Measurements from ENCODE around the gene JPH3.

DNA sequence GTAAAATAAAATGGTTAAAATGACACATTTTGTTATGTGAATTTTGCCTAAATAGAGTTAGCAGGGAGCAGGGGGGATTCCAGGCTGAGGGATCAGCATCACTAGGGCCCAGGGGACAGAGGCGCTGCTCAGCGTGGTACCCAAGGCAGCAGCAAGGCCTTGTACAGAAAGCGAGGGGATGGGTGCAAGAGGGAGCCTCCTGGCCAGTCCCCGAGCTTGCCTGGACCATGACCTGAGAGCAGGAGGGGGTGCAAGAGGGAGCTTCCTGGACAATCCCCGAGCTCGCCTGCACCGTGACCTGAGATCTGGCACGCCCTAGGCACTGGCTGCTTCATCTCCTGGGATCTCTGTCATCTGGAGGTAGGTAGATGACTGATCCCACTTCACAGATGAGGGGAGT, 17.3 kb upstream of the JPH3 start:
- TF ChIP-seq POLR2A (IDR thresholded peaks at IDR 0.05; ENCODE audit: low read length) (no peak), GATA1 (IDR thresholded peaks at IDR 0.05; ENCODE audit: low read depth, low read length) (no peak)
